ENCODE data around the gene CCDC97. TPM values are rescaled to one million over a fixed set of nuclear protein-coding genes. Genes with fewer than 3 reads are reported as not detected.

Gene CCDC97
- total RNA-seq, 1 experiment from 2014 or later: 23.0 TPM

- CTCF ChIA-PET: no interaction called here
- no peak overlapping the region for H3K4me3 ChIP-seq (replicated peaks in 1 of 2; ENCODE audit: low read depth in 1 of 2, low read length in 2 of 2)
- DNase-seq (ENCODE audit: low read depth, low spot score): no peak
- peaks cover 0 to 17% of the 10 kb centered on the region in 2 experiments; a peak in 2 of 4 replicates for H3K4me1 ChIP-seq (ENCODE audit: control insufficient read depth in 1 of 2, insufficient read depth in 2 of 2, low read length in 2 of 2)
- no peaks in the 10 kb centered on the region for H4K20me1 ChIP-seq (ENCODE audit: insufficient read depth)
- H3K27me3 ChIP-seq (ENCODE audit: insufficient read depth, low read length): no peaks in the 10 kb centered on the region
- no peak for ATAC-seq
- no peak overlapping the region for H2AFZ ChIP-seq (ENCODE audit: low read depth, low read length, poor library complexity, severe bottlenecking)
- H3K9me3 ChIP-seq (ENCODE audit: control insufficient read depth in 1 of 2, insufficient read depth in 1 of 2, low read depth in 1 of 2, low read length in 2 of 2): no peaks in the 10 kb centered on the region
- no peaks in the 10 kb centered on the region for H3K9me2 ChIP-seq (ENCODE audit: insufficient read depth)
- H3K9ac ChIP-seq (ENCODE audit: low read length): no peak overlapping the region
- intact Hi-C loops (cut with micrococcal nuclease): no loop called here
- TF ChIP-seq YY1 (IDR thresholded peaks at IDR 0.05; ENCODE audit: extremely low read depth, insufficient replicate concordance, low read depth, low read length) (no peak), EZH2phosphoT487 (IDR thresholded peaks at IDR 0.05; ENCODE audit: borderline replicate concordance) (no peak), EZH2 (IDR thresholded peaks at IDR 0.05) (no peak), FOSL1 (IDR thresholded peaks at IDR 0.05; ENCODE audit: low read depth) (no peak), RAD21 (IDR thresholded peaks at IDR 0.05; ENCODE audit: low read depth) (no peak), POLR2AphosphoS5 (IDR thresholded peaks at IDR 0.05; ENCODE audit: low read depth, low read length) (no peak), ELF1 (IDR thresholded peaks at IDR 0.05; ENCODE audit: borderline replicate concordance, low read depth) (no peak)
- TF ChIP-seq, protein P1, sequence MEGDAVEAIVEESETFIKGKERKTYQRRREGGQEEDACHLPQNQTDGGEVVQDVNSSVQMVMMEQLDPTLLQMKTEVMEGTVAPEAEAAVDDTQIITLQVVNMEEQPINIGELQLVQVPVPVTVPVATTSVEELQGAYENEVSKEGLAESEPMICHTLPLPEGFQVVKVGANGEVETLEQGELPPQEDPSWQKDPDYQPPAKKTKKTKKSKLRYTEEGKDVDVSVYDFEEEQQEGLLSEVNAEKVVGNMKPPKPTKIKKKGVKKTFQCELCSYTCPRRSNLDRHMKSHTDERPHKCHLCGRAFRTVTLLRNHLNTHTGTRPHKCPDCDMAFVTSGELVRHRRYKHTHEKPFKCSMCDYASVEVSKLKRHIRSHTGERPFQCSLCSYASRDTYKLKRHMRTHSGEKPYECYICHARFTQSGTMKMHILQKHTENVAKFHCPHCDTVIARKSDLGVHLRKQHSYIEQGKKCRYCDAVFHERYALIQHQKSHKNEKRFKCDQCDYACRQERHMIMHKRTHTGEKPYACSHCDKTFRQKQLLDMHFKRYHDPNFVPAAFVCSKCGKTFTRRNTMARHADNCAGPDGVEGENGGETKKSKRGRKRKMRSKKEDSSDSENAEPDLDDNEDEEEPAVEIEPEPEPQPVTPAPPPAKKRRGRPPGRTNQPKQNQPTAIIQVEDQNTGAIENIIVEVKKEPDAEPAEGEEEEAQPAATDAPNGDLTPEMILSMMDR (IDR thresholded peaks at IDR 0.05 in 2 of 3, conservative IDR thresholded peaks at IDR 0.05 in 1 of 3; ENCODE audit: borderline replicate concordance in 1 of 3, insufficient read depth in 1 of 3, low read depth in 2 of 3, low read length in 2 of 3): no peak
- TF ChIP-seq, protein P2, sequence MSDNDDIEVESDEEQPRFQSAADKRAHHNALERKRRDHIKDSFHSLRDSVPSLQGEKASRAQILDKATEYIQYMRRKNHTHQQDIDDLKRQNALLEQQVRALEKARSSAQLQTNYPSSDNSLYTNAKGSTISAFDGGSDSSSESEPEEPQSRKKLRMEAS (IDR thresholded peaks at IDR 0.05): no peak
- TF ChIP-seq, protein P3, sequence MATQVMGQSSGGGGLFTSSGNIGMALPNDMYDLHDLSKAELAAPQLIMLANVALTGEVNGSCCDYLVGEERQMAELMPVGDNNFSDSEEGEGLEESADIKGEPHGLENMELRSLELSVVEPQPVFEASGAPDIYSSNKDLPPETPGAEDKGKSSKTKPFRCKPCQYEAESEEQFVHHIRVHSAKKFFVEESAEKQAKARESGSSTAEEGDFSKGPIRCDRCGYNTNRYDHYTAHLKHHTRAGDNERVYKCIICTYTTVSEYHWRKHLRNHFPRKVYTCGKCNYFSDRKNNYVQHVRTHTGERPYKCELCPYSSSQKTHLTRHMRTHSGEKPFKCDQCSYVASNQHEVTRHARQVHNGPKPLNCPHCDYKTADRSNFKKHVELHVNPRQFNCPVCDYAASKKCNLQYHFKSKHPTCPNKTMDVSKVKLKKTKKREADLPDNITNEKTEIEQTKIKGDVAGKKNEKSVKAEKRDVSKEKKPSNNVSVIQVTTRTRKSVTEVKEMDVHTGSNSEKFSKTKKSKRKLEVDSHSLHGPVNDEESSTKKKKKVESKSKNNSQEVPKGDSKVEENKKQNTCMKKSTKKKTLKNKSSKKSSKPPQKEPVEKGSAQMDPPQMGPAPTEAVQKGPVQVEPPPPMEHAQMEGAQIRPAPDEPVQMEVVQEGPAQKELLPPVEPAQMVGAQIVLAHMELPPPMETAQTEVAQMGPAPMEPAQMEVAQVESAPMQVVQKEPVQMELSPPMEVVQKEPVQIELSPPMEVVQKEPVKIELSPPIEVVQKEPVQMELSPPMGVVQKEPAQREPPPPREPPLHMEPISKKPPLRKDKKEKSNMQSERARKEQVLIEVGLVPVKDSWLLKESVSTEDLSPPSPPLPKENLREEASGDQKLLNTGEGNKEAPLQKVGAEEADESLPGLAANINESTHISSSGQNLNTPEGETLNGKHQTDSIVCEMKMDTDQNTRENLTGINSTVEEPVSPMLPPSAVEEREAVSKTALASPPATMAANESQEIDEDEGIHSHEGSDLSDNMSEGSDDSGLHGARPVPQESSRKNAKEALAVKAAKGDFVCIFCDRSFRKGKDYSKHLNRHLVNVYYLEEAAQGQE (IDR thresholded peaks at IDR 0.05; ENCODE audit: low read depth): no peak
- POLR2A ChIA-PET: interaction anchor here (0.6 kb wide), 1 partner anchor 108 kb away, joined by 3 read pairs; no protein-coding TSS in a partner anchor
- no peaks in the 10 kb centered on the region for H3K79me2 ChIP-seq (ENCODE audit: insufficient read depth, low read length)
- H3K4me2 ChIP-seq (ENCODE audit: low read length): no peak overlapping the region
- RAD21 ChIA-PET (ENCODE audit: low non-redundant PET in 1 of 2, low total read pairs in 2 of 2, uncharacterized antibody in 2 of 2, unreplicated experiment in 2 of 2): no interaction called here
- H3K36me3 ChIP-seq (ENCODE audit: control insufficient read depth in 1 of 2, insufficient read depth in 2 of 2, low read length in 2 of 2): no peaks in the 10 kb centered on the region
- BruUV-seq (replicated peaks): no TSS peak
- H3K27ac ChIP-seq (ENCODE audit: low read depth, low read length): no peak overlapping the region
These were observed 61.6 kb downstream of the CCDC97 start for GRCh38 chr19:41371541-41371940.

All from HCT116 (cell line).